ENCODE data around the gene SCN1B.
"Not testable (repeated sequence)": the region's sequence is repeated elsewhere in the genome, so short reads cannot be mapped to it uniquely, and the experiment has no call there.

Gene SCN1B

DNA sequence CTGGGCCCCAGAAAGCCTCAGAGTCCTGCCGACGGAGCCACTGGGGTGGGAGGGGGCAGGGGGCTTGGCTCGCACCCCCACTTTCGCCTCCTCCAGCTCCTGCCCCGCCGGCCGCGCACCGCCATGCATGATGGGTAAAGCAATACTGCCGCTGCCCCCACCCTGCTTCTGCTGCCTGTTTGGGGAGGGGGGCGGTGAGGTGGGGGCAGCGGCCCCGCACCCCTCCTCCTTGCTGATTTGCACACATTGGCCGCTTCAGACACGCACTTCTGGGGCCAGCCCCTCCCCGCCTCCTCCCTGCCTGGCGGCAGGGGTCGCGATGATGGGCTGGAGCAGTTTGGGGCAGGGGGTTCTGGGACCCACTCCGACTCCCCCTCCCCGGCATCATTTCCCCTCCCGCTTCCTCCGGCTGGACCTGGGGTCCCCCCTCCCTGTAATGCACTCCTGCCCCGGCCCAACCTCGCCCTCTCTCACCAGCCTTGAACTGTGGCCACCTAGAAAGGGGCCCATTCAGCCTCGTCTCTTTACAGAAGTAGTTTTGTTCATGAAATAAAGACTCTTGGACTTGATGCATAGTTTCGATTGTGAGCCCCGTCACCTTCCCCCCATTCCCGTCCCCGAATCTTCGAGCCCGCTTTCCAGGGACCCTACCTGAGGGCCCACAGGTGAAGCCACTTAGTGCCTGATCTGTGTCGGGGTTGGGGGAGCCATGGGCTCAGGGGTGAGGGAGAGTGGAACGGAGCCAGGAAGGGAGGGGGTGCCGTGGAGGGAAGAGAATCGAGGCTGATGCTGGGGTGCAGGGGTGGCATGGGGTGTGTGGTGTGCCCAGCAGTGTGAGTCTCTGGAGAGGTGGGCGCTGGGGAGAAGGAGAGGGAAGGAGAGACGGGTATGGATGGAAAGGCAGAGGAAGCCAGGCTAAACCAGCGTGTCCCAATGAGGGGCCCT, 9.9 kb downstream of the SCN1B start:
- peak; percentile 38 for DNase-seq

DNA sequence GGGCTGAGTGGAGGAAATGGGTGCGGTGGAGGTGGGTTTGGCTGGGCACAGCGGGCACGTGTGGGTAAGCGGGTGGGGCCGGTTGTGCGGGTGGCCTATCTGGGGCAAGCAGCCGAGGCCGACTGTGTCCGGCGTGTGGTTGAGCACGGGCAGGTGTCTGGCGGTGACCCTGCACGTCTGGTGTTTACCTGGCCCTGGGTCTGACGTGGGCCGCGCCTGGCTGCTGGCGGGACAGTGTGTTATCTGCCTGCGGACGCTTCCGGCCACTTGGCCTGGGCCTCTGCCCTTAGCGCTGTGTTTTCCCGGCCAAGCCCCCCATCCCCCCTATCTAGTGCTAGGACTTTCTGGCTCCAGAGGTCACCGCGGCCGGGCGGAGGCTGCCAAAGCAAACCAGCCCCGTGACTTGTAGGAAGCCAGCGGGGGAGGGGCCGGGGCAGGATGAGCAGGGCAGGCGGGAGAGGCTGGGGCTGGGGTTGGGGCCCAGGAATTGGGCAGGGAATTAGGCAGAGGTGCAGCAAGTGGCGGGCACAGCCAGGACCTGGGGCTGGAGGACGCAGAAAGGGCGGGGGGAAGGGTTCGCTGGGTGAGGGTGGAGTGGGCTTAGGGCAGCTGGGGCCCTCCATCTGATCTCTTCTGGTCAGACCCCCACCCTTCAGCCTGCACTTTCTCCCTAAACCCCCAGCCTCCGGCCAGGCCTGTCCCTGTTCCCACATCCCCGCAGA, 10.7 kb downstream of the SCN1B start:
- DNase-seq = peak; percentile 82

DNA sequence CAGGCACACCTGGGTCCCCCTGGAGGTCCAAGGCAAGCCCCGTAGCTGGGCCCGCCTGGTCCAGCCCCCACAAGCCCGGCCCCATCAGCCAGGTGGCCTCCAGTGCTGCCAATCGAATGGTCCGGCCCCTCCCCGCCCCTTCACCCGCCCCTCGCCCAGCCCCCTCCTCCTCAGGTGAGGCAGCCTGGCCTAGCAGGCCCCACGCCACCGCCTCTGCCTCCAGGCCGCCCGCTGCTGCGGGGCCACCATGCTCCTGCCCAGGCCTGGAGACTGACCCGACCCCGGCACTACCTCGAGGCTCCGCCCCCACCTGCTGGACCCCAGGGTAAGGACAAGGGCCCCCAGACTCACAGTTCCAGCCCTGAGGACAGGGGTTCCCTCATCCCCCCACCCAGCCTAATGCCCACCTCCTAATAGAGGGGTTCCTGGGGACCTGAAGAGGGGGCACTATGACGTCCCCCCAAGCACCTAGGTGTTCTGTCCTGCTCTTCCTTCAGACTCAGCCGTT, 11.3 kb downstream of the SCN1B start, which contains the start of gene HPN:
Gene HPN, plus strand, starts transcription at position 174 of the 508 bp plus-strand sequence. CDS start 786 bp downstream, outside the sequence.
- no peak for DNase-seq

DNA sequence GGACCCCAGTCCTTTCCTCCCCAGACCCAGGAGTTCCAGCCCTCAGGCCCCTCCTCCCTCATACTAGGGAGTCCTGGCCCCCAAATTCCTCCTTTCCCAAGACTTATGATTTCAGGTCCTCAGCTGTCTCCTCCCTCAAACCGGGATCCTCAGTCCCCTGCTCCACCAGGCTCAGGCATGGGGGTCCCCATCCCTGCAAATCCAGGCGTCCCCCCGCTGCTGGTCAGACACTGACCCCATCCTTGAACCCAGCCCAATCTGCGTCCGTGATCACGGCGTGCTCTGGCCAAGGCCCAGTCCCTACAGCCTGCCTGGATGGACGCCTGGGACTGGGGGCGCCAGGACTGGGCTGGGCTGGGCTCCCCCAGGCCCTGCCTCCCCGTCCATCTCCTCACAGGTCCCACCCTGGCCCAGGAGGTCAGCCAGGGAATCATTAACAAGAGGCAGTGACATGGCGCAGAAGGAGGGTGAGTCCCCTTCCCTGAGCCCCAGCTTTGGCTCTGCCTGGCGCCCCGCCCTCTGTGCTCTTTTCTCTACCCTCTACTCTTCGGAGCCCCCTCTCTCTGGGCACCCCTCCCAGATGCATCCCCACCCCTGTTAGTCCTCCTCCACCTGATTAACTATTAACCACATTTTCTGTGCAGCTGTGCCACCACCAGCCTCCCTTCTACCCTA, 11.9 kb downstream of the SCN1B start:
- DNase-seq = no peak

DNA sequence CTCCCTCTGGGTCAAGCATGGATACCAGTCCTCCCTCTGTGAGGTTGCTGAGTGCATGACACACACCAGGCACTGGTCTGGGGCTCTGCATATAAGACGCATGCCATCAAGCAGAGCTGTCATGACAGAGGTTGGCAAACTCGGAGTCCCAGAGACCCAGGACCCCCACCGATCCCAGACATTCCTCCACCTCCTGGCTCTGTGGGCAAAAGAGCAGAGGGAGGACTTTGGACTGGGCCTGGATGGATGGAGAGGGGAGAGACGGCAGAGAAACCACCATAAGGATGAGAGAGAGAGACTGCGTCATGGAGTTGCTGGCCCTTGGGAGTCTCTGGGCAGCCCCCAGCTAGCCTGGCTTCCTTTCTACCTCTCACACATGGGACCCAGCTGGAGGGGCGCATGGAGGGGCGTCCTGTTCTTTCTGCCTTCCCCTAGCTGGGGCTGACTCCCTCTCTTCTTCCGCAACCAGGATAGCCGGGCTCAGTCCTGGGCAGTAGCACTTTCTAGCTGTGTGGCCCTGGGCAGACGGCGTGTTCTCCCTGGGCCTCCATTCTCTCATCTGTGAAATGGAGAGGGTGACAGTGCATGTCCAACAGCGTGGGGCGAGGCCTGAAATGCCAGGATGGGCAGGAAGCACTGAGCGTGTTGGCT, 12.8 kb downstream of the SCN1B start:
- DNase-seq = no peak

DNA sequence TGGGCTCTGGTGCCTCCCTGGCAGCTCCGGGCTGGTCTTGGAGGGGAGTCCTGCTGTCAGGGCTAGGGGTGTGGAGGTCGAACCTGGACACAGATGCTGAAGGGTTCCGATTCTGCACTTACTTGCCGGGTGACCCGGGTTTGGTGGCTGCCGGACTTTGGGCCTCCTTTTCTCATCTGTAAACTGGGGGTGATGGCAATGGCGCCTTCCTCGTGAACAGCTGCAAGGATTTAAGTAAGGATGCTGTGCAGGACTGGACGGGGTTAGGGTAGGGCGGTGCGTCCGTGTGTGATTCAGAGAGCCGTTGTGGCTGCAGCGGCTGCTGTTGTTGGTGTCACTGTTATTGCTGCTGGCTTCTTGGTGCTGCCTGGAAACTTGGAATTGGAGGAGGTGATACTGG, 13.6 kb downstream of the SCN1B start:
- DNase-seq = no peak

DNA sequence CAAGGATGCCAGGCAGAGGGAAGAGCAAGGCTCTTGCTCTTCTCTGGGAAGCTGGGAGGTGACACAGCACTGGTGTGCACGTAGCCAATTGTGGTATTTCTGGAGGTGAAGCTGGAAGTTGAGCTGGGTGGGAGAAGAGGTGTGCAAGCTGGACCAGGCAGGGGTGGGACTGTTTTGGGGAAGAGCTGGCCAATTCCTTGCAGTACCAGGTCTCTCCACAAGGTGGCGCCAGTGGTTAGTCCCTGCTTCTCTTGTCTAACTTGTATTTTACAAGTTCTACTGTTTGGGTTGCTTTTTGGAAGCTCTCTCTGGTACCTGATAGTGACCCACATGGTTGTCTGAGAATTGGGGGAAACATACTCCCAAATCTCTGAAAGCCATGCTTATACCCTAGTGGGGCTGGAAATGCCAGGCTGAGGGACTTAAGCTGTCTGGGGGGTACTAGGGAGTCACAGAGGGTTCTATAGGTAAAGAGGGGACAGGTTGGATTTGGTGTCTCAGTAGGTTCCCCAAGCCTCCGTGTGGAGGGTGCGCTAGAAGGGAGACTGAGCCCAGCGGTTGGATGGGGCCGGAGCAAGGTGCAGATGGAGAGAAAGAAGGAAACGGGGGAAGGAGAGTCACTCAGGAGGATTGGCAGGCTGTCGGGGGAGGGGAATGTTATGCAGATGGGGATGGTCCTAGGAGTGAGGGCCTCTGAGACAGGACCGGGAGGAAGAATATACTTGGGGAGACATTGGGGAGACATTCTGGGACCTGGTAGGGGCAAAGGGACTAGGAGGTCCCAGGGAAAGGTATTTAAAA, 14.2 kb downstream of the SCN1B start:
- peak; percentile 58 for DNase-seq

DNA sequence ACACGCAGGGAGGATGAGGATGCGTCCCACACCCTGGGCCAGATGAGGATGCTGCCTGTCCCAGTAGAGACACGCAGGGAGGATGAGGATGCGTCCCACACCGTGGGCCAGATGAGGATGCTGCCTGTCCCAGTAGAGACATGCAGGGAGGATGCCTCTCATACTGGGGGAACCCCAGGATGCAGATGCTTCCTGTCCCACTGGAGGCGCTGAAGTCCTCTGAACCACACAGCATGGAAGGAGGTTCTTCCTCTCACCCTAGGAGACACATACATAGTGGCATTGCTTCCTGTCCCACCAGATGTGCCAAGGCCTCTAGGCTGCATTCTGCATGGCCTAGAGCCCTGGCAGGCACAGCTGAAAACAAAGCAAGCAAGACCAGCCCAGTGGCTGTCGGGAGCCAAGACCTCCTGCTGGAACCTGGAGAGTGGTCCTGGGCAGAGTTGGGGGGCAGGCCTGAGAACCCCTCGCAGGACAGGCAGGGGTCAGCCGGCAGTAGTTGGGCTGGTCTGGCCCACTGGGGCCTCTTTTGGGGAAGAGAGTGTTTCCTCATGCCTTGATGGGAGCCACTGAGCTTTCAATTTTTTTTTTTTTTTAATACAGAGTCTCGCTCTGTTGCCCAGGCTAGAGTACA, 15.5 kb downstream of the SCN1B start:
- peak; percentile 88 for DNase-seq

DNA sequence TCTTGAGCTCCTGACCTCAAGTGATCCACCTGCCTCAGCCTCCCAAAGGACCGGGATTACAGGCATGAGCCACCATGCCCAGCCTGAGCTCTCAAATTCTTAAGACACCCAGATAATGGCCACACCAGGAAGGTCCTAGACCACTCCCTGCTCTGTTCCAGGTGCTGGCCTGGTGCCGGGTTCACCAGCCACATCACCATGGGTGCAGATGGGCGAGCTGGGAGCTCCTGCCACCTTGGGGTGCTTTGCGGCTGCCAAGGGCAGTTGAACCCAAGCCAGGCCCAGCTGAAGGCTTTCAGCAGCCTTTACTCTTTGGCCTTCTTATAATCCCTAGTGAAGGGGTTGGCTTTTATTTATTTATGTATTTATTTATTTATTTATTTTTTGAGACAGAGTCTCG, 16.2 kb downstream of the SCN1B start:
- DNase-seq = no peak

DNA sequence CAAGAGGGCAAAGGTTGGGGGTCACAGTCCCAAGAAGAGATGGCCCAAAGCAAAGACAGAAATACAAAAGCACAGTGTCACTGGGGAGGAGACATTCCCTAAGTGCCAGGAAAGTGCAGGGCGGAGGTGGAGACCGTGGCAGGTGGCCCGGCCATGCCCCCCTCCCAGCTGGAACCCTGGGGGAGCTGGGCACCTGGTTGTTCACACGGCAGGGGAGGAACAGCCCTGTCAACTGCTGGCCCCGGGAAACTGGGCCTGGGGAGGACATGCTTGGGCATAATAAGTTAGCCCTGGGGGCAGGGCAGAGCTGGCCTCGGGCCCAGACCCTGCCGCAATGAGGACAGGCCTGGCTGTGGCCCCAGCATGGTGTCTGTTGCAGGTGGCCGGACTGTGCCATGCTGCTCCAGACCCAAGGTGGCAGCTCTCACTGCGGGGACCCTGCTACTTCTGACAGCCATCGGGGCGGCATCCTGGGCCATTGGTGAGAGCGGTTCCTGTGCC, 18.7 kb downstream of the SCN1B start:
- no peak for DNase-seq

DNA sequence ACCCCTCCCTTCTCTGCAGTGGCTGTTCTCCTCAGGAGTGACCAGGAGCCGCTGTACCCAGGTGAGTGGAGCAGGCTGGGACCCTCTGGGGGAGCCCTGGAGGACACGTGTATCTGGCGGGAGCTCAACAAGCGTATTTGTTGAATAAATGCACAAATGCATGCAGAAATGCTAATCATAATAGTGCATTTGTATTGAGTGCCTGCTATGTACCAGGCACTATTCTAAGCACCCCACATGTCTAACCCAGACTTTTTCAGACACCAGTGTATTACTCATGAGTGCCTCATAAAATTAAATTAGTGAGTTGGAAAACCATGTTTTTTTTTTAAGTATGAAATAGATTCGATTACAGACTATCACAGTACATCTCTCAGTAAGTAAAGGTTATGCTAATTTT, 19.2 kb downstream of the SCN1B start:
- no peak for DNase-seq

DNA sequence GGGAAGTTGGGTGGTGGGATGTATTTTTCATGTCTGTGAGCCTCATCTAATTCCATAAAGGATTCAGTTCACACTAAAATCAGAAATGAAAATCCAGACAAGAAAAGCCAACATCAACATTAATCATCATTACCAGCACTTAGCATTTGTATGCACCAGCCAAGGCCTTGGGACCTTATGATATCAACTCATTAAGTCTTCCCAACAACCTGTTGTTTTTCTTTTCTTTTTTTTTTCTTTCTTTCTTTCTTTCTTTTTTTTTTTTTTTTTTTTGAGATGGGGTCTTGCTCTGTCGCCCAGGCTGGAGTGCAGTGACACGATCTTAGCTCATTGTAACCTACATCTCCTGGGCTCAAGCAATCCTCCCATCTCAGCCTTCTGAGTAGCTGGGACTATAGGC, 20.4 kb downstream of the SCN1B start:
- DNase-seq = not testable (repeated sequence)

DNA sequence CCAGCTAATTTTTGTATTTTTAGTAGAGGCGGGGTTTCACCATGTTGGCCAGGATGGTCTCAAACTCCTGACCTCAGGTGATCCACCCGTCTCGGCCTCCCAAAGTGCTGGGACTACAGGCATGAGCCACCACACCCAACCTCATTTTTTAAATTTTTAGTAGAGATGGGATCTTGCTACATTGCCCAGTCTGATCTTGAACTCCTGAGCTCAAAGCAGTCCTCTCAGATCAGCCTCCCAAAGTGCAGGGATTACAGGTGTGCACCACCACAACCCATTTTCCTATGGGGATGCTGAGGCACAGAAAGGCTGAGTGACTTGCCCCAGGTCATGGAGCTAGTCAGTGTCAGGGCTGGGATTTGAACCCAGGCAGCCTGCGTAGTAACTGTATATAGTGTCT, 21.0 kb downstream of the SCN1B start:
- not testable (repeated sequence) for DNase-seq

DNA sequence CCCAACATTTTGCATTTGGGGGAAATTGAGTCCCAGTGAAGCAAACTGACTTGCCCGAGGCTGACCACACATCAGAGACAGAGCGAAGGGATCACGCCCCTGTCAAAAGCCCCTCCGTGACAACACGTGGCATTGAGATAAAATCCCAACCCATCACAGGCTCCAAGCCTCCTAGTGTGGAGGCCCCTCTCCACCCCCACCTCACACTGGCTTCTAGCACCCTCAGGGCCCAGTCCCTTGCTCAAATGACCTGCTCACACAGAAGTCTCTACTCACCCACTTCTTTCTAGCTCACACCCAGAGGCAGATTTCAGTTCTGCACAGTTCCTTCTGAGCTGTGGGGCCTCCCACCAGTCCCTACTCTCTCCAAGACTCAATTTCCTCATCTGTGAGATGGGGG, 21.5 kb downstream of the SCN1B start:
- no peak for DNase-seq

DNA sequence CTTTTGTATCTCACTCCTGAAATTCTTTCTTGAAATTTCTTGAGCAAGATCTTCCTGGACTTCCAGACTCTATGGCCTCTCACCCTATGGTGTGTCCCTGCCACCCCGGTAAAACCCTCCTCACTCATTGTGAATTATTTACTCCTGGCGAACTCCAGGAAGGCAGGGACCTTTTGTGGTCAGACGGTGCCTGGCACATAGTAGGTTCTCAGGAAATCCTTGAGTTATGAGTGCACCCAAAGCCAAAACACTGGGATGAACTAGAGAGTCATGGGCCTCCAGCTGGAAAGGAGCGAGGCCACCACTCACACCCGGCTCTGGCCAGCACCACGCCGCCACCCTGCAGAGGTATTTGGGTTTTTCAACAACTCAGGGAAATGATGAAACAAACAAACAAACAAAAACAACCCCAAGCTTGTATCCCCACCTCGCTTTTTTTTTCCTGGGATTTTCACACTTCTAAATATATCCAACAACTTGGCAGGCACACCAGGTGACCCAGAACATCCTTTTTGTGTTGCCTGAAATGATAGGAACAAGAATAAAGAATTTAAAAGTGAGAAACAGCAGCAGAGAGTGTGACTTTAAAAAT, 22.4 kb downstream of the SCN1B start:
- DNase-seq = no peak

DNA sequence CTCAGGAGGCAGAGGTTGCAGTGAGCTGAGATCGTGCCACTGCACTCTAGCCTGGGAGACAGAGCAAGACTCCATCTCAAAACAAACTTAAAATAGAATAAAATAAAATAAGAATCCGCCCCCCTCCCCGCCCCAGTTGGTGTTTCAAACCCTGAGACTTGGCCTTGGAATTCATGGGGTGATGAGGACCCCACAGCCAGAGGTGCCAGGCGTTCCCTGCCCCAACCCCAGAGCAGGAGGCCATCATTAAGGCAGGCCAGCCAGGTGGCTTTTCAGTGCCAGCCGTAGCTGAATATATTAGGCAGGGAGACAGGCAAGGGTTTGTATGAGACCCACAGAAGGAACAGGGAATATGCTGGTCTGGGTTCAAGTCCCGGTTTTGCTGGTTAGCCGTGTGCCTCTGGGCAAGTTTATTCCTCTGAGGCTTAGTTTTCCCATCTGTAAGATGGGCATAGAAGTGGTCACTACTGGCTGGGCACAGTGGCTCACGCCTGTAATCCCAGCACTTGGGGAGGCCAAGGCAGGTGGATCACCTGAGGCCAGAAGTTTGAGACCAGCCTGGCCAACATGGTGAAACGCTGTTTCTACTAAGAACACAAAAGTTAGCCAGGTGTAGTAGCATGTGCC, 23.5 kb downstream of the SCN1B start:
- no peak for DNase-seq

DNA sequence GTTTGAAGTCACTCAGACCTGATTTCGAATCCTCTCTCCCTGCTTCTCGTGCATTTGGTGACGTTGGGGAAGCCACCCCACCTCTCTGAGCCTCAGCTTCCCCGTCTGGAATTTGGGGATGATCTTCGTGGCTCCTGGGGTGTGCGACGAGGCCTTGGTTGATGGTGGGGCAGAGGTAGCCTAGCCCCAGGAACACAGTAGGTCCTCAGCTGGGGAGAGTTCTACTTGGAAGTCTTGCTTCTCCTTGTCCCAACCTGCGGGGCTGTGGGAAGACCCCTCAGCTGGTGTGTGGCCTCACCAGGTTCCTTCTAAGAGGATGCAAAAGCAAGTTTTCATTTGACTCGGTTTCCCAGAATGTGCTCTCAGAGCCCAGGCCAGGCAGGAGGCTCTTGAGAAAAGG, 24.4 kb downstream of the SCN1B start:
- DNase-seq = no peak

DNA sequence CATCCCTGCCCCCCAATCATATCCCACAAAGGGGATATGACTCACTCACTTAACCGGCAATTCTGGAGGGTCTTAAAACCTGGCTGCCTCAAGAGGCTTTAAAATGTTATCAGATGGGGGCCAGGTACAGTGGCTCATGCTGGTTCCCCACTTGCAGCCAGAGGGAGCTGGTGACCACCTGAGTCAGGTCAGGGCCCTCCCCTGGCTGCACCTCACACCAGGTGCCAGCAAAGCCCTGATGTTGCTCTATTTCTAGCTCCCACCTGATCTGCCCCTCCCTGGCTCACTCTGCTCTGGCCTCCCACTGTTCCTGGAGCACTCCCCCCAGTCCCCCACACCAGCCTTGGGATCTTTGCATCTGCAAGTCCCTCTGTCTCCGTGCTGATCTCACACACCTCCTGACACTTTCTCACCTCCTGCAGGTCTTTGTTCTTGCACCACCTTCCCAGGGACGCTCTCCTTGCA, 25.5 kb downstream of the SCN1B start:
- no peak for DNase-seq

DNA sequence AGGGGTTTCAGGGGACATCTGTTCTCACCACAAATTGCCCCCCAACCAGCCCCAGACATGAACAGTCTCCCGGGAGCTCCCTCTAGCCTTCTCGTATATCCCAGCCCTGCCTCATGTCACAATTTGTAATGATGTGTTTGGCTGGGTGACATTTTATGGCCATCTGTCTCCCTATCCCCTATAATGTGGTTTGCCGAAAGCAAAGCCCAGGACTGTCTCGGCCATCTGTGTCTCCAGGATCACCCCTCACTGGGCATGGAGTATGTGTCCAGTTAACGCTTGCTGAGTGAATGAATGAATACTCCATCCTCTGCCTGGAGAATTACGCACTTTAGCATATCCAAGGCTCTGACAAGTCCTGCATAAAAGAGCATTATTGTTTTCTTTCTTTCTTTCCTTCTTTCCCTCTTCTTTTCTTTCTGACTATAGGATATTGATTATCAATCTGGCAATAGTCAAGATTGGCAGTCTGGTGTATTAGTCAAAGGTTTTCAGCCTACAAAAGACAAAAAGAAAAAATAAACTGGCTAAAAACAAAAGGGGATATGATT, 26.3 kb downstream of the SCN1B start:
- no peak for DNase-seq

DNA sequence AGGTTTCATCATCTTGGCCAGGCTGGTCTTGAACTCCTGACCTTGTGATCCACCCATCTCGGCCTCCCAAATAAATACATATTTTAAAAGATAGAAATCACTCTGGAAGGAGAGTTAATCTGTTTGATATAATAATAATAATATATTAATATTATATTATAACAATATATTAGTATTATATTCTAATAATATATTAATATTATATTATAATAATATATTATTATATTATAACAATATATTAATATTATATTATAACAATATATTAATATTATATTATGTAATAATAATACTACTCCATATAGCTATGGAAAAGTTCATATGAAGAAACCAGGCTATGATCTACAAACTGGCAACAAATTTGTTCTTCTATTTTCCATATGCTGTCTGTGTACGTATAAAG, 28.1 kb downstream of the SCN1B start:
- DNase-seq = no peak
